Transverse colon (tissue), 4 donors: Measurements from ENCODE around the gene PAX8. TPM values are rescaled to one million over a fixed set of nuclear protein-coding genes. Genes with fewer than 3 reads are reported as not detected.

Source experiments
- DNase-seq: peaks from one replicate; pipeline ENCODE4 v3.0.0-alpha.2; 2019
- H3K27ac ChIP-seq, 4 donors: fragments of 200-600 bp; sonication (generic); 2 replicates each; pipeline ENCODE4 v1.5.1; 2016 to 2018; ENCODE audit warnings: inconsistent platforms in 4 of 4
- H3K27me3 ChIP-seq: fragments of 200-600 bp; sonication (generic); 2 replicates; pipeline ENCODE4 v1.5.1; 2017; ENCODE audit warnings: inconsistent platforms
- H3K36me3 ChIP-seq, 4 donors: fragments of 200-600 bp; sonication (generic); 2 replicates each; pipeline ENCODE4 v1.5.1; 2017 to 2019; ENCODE audit warnings: inconsistent platforms in 4 of 4
- H3K4me1 ChIP-seq, 4 donors: fragments of 200-600 bp; sonication (generic); 2 replicates each; pipeline ENCODE4 v1.5.1; 2017 to 2020; ENCODE audit warnings: inconsistent platforms in 4 of 4
- H3K4me3 ChIP-seq, 4 donors: fragments of 200-600 bp; sonication (generic); 1 replicate in 1 of 4; 2 replicates in 3 of 4; pipeline versions ENCODE4 v1.5.1 to v1.6.1; 2017 to 2019; ENCODE audit warnings: inconsistent platforms in 4 of 4
- H3K9me3 ChIP-seq, 2 donors: fragments of 200-600 bp; sonication (generic); 2 replicates each; pipeline ENCODE4 v1.5.1; 2017 to 2019; ENCODE audit warnings: inconsistent platforms in 2 of 2
- EP300 ChIP-seq: sonication (generic); formaldehyde crosslinking; IDR thresholded peaks from one replicate; pipeline ENCODE4 v1.6.1; 2017; ENCODE audit warnings: antibody characterized with exemption, low read depth
- POLR2A ChIP-seq: fragments of 450-650 bp; IDR thresholded peaks from one replicate; pipeline ENCODE4 v1.6.1; 2016; ENCODE audit warnings: antibody characterized with exemption, mild to moderate bottlenecking, moderate library complexity
- POLR2AphosphoS5 ChIP-seq, 3 donors: sonication (generic); formaldehyde crosslinking; IDR thresholded peaks; one replicate each; pipeline ENCODE4 v1.6.1; 2016; ENCODE audit warnings: antibody characterized with exemption in 3 of 3
- WGBS, 2 donors: methylation state at CpG; one replicate each; pipeline ENCODE4 v1.1.5; 2018; ENCODE audit warnings: low coverage in 1 of 2; 5-methylcytosine and 5-hydroxymethylcytosine counted together
- in situ Hi-C, 4 donors: fragments of 200-750 bp; cut with MboI; loops; one replicate each; pipeline versions ENCODE4 v1.15.0 to v1.15.1; 2017; ENCODE audit warnings: low sequenced_read_pairs in 3 of 4, low pct_ligation_motif_present in 1 of 4, low pct_unique_long_range_greater_than_20kb in 1 of 4
- intact Hi-C: fragments of 100-400 bp; cut with DNase I; formaldehyde crosslinking; loops from one replicate; pipeline ENCODE4 v1.15.1; 2023; ENCODE audit warnings: low total_unique reads
- total RNA-seq, 4 donors: library from RNA; depleted of rRNA; stranded (reverse); fragments of >200 nt; gene quantifications; one replicate each; pipeline ENCODE4 v1.1.0, GENCODE V29; 2016
- TF ChIP-seq, protein P1 (sequence below), 5 experiments: fragments of 200-600 bp in 3 of 5; fragments of 450-650 bp in 2 of 5; sonication (generic) in 3 of 5; IDR thresholded peaks; 1 replicate in 2 of 5; 2 replicates in 3 of 5; pipeline ENCODE4 v1.5.1; 2016 to 2017; ENCODE audit warnings: antibody characterized with exemption in 5 of 5, inconsistent platforms in 3 of 5, mild to moderate bottlenecking in 2 of 5, moderate library complexity in 1 of 5

The PAX8 gene
- total RNA-seq, 4 donors from 2014 or later, result 1.6 to 13.7 (median 8.3) TPM

DNA sequence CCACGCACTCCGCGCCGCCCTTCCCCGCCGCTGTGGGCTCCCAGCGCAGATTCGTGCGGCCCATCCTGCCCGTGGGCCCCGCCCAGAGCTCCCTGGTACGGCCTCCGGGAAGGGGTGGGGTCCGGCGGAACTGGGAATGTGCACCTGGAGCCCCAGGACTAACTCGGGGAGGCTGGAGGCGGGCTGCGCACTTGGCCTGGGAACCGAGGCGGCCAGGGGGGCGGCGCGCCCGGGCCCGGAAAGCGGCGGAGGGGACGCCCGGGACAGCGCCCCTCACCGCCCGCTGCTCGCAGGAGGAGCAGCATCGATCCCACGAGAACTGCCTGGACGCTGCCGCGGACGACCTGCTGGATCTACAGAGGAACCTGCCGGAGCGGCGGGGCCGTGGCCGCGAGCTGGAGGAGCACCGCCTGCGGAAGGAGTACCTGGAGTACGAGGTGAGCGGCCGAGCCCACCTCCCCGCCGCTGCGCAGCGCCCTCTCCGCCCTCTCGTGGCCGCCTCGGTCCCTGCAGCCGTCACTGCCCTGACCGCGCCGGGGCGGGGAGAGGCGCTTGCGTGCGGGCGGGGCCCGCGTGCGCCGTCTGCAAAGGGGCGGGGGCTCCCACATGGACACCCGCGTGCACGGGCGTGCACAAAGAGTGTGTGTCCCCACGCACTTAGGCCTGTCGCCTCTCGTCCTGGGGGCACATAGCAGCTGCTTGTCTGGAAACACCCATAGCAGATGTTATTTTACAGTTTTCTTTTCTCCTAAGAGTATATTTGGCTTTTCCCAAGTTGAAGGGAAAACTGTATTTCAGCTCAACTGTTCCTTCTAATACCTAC is 79.7 kb downstream of the PAX8 start:
- in situ Hi-C loops (loop anchor here in 3 of 4 donors (10.0 kb wide), 2 partner anchors 54 to 64 kb away; no protein-coding TSS in a partner anchor), intact Hi-C loops (no loop called here)
- Histone ChIP-seq H3K9me3 (no peaks in the 10 kb centered on the region), H3K4me3 (peak overlapping the region; percentile 40 to 83 (median 52)), H3K36me3 (no peaks in the 10 kb centered on the region), H3K27ac (peak overlapping the region; percentile 81 to 94 (median 89)), H3K27me3 (no peaks in the 10 kb centered on the region), H3K4me1 (peaks cover 0 to 15% (median 9%) of the 10 kb centered on the region in 4 donors)
- peak; percentile 88 for DNase-seq
- TF ChIP-seq, protein P1, sequence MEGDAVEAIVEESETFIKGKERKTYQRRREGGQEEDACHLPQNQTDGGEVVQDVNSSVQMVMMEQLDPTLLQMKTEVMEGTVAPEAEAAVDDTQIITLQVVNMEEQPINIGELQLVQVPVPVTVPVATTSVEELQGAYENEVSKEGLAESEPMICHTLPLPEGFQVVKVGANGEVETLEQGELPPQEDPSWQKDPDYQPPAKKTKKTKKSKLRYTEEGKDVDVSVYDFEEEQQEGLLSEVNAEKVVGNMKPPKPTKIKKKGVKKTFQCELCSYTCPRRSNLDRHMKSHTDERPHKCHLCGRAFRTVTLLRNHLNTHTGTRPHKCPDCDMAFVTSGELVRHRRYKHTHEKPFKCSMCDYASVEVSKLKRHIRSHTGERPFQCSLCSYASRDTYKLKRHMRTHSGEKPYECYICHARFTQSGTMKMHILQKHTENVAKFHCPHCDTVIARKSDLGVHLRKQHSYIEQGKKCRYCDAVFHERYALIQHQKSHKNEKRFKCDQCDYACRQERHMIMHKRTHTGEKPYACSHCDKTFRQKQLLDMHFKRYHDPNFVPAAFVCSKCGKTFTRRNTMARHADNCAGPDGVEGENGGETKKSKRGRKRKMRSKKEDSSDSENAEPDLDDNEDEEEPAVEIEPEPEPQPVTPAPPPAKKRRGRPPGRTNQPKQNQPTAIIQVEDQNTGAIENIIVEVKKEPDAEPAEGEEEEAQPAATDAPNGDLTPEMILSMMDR (IDR thresholded peaks at IDR 0.05), result peak; percentile 73 to 99 (median 91)
- TF ChIP-seq POLR2A (peak; percentile 79), EP300 (no peak), POLR2AphosphoS5 (IDR thresholded peaks at IDR 0.05) (peak; percentile 7 to 62 (median 62))
- WGBS, 2 donors, result 16% methylated on average over 36 of the region's 79 CpGs; no CpG with 5 or more reads in 1 of the 2 donors

DNA sequence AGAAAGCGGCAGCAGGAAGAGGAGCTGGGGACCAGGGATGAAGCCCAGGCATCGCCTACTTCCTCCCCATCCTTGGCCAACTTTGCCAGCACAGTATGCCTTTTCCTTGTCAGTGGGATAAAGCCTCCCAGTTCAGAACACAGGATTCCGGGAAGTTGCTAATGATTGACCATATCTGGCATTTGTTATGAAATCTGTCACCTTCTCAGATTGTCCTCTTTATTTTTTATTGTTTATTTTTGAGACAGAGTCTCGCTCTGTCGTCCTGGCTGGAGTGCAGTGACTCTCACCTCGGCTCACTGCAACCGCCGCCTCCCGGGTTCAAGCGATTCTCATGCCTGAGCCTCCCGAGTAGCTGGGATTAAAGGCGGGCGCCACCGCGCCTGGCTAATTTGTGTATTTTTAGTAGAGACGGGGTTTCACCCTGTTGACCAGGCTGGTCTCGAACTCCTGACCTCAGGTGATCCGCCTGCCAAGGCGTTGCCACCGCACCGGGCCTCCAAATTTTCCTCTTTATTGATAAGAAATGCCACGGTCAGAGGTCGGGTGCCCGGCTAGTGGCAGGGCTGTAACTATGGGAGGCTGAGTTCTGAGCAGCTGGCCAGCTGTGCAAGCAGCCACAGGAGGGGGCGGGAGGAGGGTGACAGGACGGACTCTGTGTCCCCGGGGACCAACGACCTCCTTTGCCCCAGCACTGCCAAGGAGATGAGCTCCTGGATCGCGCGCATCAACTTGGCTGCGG is 80.5 kb downstream of the PAX8 start:
- H3K4me1 ChIP-seq, result peaks cover 0 to 13% (median 9%) of the 10 kb centered on the region in 4 donors
- no peaks in the 10 kb centered on the region for H3K27me3 ChIP-seq
- no peaks in the 10 kb centered on the region for H3K9me3 ChIP-seq
- in situ Hi-C loops (loop anchor here in 3 of 4 donors (10.0 kb wide), 2 partner anchors 53 to 63 kb away; no protein-coding TSS in a partner anchor), intact Hi-C loops (no loop called here)
- TF ChIP-seq EP300 (no peak), POLR2A (no peak), POLR2AphosphoS5 (IDR thresholded peaks at IDR 0.05) (no peak)
- TF ChIP-seq, protein P1 (IDR thresholded peaks at IDR 0.05), result no peak
- no peak for DNase-seq
- peak overlapping the region; percentile 81 to 94 (median 89) for H3K27ac ChIP-seq
- WGBS, 2 donors, result 70 to 88% methylated on average over 3 to 22 of the region's 32 CpGs
- peak overlapping the region in 3 of 4 donors; percentile 50 to 83 (median 54) for H3K4me3 ChIP-seq
- H3K36me3 ChIP-seq, result peaks cover 0 to 1% (median 0%) of the 10 kb centered on the region in 4 donors

DNA sequence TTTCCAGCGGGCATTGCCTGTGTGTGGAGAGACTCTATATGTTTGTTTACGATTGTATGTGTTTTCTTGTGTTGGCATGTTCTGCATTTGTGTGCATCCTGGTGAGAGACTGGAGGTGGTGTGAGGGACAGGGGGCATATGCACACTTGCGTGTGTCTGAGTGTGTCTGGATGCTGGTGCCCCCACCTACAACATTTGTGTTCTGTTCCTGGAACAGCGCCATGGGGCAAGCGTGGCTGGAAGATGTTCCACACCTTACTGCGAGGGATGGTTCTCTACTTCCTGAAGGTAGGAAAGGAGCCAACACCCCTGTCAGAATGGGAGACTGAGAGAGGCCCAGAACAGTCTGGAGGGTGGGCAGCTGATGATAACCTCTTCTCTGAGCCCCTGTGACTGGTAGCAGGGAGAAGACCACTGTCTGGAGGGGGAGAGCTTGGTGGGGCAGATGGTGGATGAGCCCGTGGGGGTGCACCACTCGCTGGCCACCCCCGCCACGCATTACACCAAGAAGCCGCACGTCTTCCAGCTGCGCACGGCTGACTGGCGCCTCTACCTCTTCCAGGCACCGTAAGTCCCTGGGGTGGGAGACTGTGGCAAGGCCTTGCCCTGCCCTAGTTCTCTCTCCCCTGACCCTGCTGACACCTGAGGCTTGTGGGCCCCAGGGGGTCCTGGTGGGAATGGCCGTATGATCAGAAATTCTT is 81.2 kb downstream of the PAX8 start:
- WGBS, 2 donors, result 91% methylated on average over 16 of the region's 17 CpGs; no CpG with 5 or more reads in 1 of the 2 donors
- intact Hi-C loops, result no loop called here
- TF ChIP-seq EP300 (no peak), POLR2AphosphoS5 (IDR thresholded peaks at IDR 0.05) (no peak), POLR2A (no peak)
- TF ChIP-seq, protein P1 (IDR thresholded peaks at IDR 0.05), result no peak
- Histone ChIP-seq H3K27ac (no peak overlapping the region), H3K4me3 (no peak overlapping the region), H3K36me3 (peaks cover 0 to 6% (median 0%) of the 10 kb centered on the region in 4 donors), H3K27me3 (no peaks in the 10 kb centered on the region), H3K9me3 (no peaks in the 10 kb centered on the region), H3K4me1 (peaks cover 0 to 13% (median 9%) of the 10 kb centered on the region in 4 donors)
- in situ Hi-C loops, result loop anchor here in 3 of 4 donors (10.0 kb wide), 2 partner anchors 53 to 63 kb away; no protein-coding TSS in a partner anchor
- no peak for DNase-seq
